PFSK-1 (cell line): Measurements from ENCODE around the gene ZBTB25.

Source experiments
- FOXP2 ChIP-seq: optimal IDR thresholded peaks from 2 replicates; pipeline ENCODE3; 2011; ENCODE audit warnings: borderline replicate concordance, control low read depth, inconsistent platforms; ENCODE audit not compliant: insufficient read depth; ENCODE audit errors: extremely low read length, extremely low read depth
- POLR2AphosphoS5 ChIP-seq: IDR thresholded peaks from 2 replicates; pipeline ENCODE4 v1.6.1; 2012; ENCODE audit warnings: low read depth, mild to moderate bottlenecking, control low read depth, low read length, moderate library complexity
- TAF1 ChIP-seq: IDR thresholded peaks from 2 replicates; pipeline ENCODE4 v1.6.1; 2012; ENCODE audit warnings: low read length, control low read depth, borderline replicate concordance; ENCODE audit not compliant: insufficient read depth

- TF ChIP-seq TAF1, result no peak
- TF ChIP-seq FOXP2, result no peak
- TF ChIP-seq POLR2AphosphoS5, result no peak
Measured at GRCh38 chr14:64507376-64508156, 3.9 kb upstream of the ZBTB25 start.
